Neural progenitor cell (in vitro differentiated cells): ENCODE results near the gene TMBIM6. TPM values are rescaled to one million over a fixed set of nuclear protein-coding genes. Genes with fewer than 3 reads are reported as not detected.
A peak's percentile ranks its signal among the peaks of the same experiment; 100 is the strongest.
"Not testable (repeated sequence)": the region's sequence is repeated elsewhere in the genome, so short reads cannot be mapped to it uniquely, and the experiment has no call there.

Source experiments
- DNase-seq: peaks from one replicate; pipeline ENCODE4 v3.0.0-alpha.2; 2016; ENCODE audit warnings: low spot score
- H2AFZ ChIP-seq: fragments of 200-600 bp; sonication (generic); replicated peaks from 2 replicates; pipeline ENCODE4 v1.6.1; 2016; ENCODE audit warnings: antibody characterized with exemption
- H3F3A ChIP-seq: fragments of 200-600 bp; sonication (generic); 2 replicates; pipeline ENCODE4 v1.6.1; 2016; ENCODE audit warnings: antibody characterized with exemption, low read depth
- H3K27ac ChIP-seq: fragments of 200-600 bp; sonication (generic); 2 replicates; pipeline ENCODE4 v1.5.1; 2016; ENCODE audit warnings: mild to moderate bottlenecking
- H3K27me3 ChIP-seq: fragments of 200-600 bp; sonication (generic); 2 replicates; pipeline ENCODE4 v1.6.1; 2016; ENCODE audit warnings: mild to moderate bottlenecking, moderate library complexity
- H3K36me3 ChIP-seq: fragments of 200-600 bp; sonication (generic); 2 replicates; pipeline ENCODE4 v1.5.1; 2016
- H3K4me1 ChIP-seq: fragments of 200-600 bp; sonication (generic); 2 replicates; pipeline ENCODE4 v1.6.1; 2016; ENCODE audit warnings: mixed run types
- H3K4me2 ChIP-seq: fragments of 200-600 bp; sonication (generic); 2 replicates; pipeline ENCODE4 v1.6.1; 2016
- H3K4me3 ChIP-seq: fragments of 200-600 bp; sonication (generic); 2 replicates; pipeline ENCODE4 v1.5.1; 2016
- H3K79me2 ChIP-seq: fragments of 200-600 bp; sonication (generic); 2 replicates; pipeline ENCODE4 v1.6.1; 2016; ENCODE audit warnings: low read depth
- H3K9ac ChIP-seq: fragments of 200-600 bp; sonication (generic); 2 replicates; pipeline ENCODE4 v1.6.1; 2016
- H3K9me3 ChIP-seq: fragments of 200-600 bp; sonication (generic); 2 replicates; pipeline ENCODE4 v1.5.1; 2016; ENCODE audit warnings: low read depth
- H4K20me1 ChIP-seq: fragments of 200-600 bp; sonication (generic); 2 replicates; pipeline ENCODE4 v1.6.1; 2016; ENCODE audit warnings: low read depth
- H3K27ac Mint-ChIP-seq: 3 replicates; pipeline ENCODE4 v1.8.0; 2021; ENCODE audit warnings: mixed read lengths
- H3K27me3 Mint-ChIP-seq: 2 replicates; pipeline ENCODE4 v1.8.0; 2022; ENCODE audit warnings: low read depth, mild to moderate bottlenecking, inconsistent platforms, moderate library complexity, mixed read lengths; ENCODE audit not compliant: insufficient read depth
- H3K36me3 Mint-ChIP-seq: 3 replicates; pipeline ENCODE4 v1.8.0; 2021; ENCODE audit warnings: mixed read lengths
- H3K4me1 Mint-ChIP-seq: 3 replicates; pipeline ENCODE4 v1.8.0; 2021; ENCODE audit warnings: mixed read lengths
- H3K4me3 Mint-ChIP-seq: 3 replicates; pipeline ENCODE4 v1.8.0; 2021; ENCODE audit warnings: mild to moderate bottlenecking, moderate library complexity, mixed read lengths
- H3K9me3 Mint-ChIP-seq: 3 replicates; pipeline ENCODE4 v1.8.0; 2020; ENCODE audit warnings: mixed read lengths
- CTCF ChIP-seq: fragments of 200-600 bp; sonication (generic); IDR thresholded peaks from 2 replicates; pipeline ENCODE4 v1.5.1; 2017; ENCODE audit warnings: antibody characterized with exemption, mild to moderate bottlenecking
- EZH2 ChIP-seq: fragments of 200-600 bp; sonication (generic); IDR thresholded peaks from 2 replicates; pipeline ENCODE4 v1.6.1; 2017; ENCODE audit warnings: antibody characterized with exemption, mild to moderate bottlenecking, moderate library complexity
- EZH2phosphoT487 ChIP-seq: fragments of 200-600 bp; sonication (generic); IDR thresholded peaks from 2 replicates; pipeline ENCODE4 v1.6.1; 2017; ENCODE audit warnings: antibody characterized with exemption
- total RNA-seq: library from RNA; depleted of rRNA; stranded (reverse); fragments of >200 nt; gene quantifications from 2 replicates; pipeline ENCODE4 v1.2.3, GENCODE V29; 2015; ENCODE audit warnings: low replicate concordance

Gene TMBIM6
- total RNA-seq, 1 donor from 2014 or later, result 256 TPM

GRCh38 chr12:49707812-49708147 is 33.6 kb upstream of the TMBIM6 start:
- Histone ChIP-seq H3K9ac (no peak overlapping the region), H3K4me2 (no peak overlapping the region), H4K20me1 (peaks cover 24% of the 10 kb centered on the region), H3K4me1 (peaks cover 16% of the 10 kb centered on the region), H3K9me3 (no peaks in the 10 kb centered on the region), H3K27me3 (peaks cover 39% of the 10 kb centered on the region), H3K4me3 (no peak overlapping the region), H2AFZ (no peak overlapping the region), H3K27ac (no peak overlapping the region), H3F3A (peaks cover 13% of the 10 kb centered on the region), H3K36me3 (no peaks in the 10 kb centered on the region), H3K79me2 (peaks cover 40% of the 10 kb centered on the region)
- H3K4me3 Mint-ChIP-seq, result peak overlapping the region; percentile 82
- no peaks in the 10 kb centered on the region for H3K9me3 Mint-ChIP-seq
- DNase-seq, result no peak
- peaks cover 14% of the 10 kb centered on the region for H3K27me3 Mint-ChIP-seq
- TF ChIP-seq CTCF (no peak), EZH2phosphoT487 (peak; percentile 13), EZH2 (no peak)
- H3K27ac Mint-ChIP-seq, result no peak overlapping the region
- peaks cover 29% of the 10 kb centered on the region for H3K4me1 Mint-ChIP-seq
- H3K36me3 Mint-ChIP-seq, result no peaks in the 10 kb centered on the region

GRCh38 chr12:49708851-49709250 is 32.5 kb upstream of the TMBIM6 start:
- H3F3A ChIP-seq, result peaks cover 13% of the 10 kb centered on the region
- DNase-seq, result no peak
- Mint-ChIP-seq H3K4me3 (no peak overlapping the region), H3K27ac (no peak overlapping the region), H3K36me3 (no peaks in the 10 kb centered on the region), H3K27me3 (peaks cover 14% of the 10 kb centered on the region), H3K9me3 (no peaks in the 10 kb centered on the region), H3K4me1 (peaks cover 19% of the 10 kb centered on the region)
- no peak overlapping the region for H3K27ac ChIP-seq
- H3K4me1 ChIP-seq, result peaks cover 13% of the 10 kb centered on the region
- H3K4me3 ChIP-seq, result no peak overlapping the region
- no peak overlapping the region for H2AFZ ChIP-seq
- peaks cover 29% of the 10 kb centered on the region for H3K79me2 ChIP-seq
- H3K4me2 ChIP-seq, result no peak overlapping the region
- TF ChIP-seq EZH2phosphoT487 (no peak), EZH2 (no peak), CTCF (no peak)
- peaks cover 15% of the 10 kb centered on the region for H4K20me1 ChIP-seq
- H3K9ac ChIP-seq, result no peak overlapping the region
- no peaks in the 10 kb centered on the region for H3K36me3 ChIP-seq
- H3K9me3 ChIP-seq, result no peaks in the 10 kb centered on the region
- H3K27me3 ChIP-seq, result peaks cover 39% of the 10 kb centered on the region

GRCh38 chr12:49713952-49714351 is 27.4 kb upstream of the TMBIM6 start:
- not testable (repeated sequence) for H3K4me1 ChIP-seq, H3K4me3 ChIP-seq, H3K79me2 ChIP-seq, H2AFZ ChIP-seq, H3K4me1 Mint-ChIP-seq, H3K4me3 Mint-ChIP-seq, H4K20me1 ChIP-seq, H3F3A ChIP-seq, H3K27me3 Mint-ChIP-seq, H3K9me3 Mint-ChIP-seq, H3K27ac ChIP-seq, H3K36me3 Mint-ChIP-seq, H3K27ac Mint-ChIP-seq, H3K36me3 ChIP-seq, DNase-seq, H3K9me3 ChIP-seq, H3K9ac ChIP-seq, H3K4me2 ChIP-seq
- H3K27me3 ChIP-seq, result peaks cover 24% of the 10 kb centered on the region

GRCh38 chr12:49716553-49716952 is 24.8 kb upstream of the TMBIM6 start:
- no peaks in the 10 kb centered on the region for H3K9me3 ChIP-seq
- no peak overlapping the region for H3K27ac Mint-ChIP-seq
- H2AFZ ChIP-seq, result no peak overlapping the region
- no peak overlapping the region for H3K4me3 Mint-ChIP-seq
- H3K4me1 Mint-ChIP-seq, result no peaks in the 10 kb centered on the region
- no peaks in the 10 kb centered on the region for H3K36me3 Mint-ChIP-seq
- H3K79me2 ChIP-seq, result no peaks in the 10 kb centered on the region
- H4K20me1 ChIP-seq, result no peaks in the 10 kb centered on the region
- no peaks in the 10 kb centered on the region for H3K27me3 Mint-ChIP-seq
- H3K9ac ChIP-seq, result no peak overlapping the region
- no peaks in the 10 kb centered on the region for H3F3A ChIP-seq
- H3K27me3 ChIP-seq, result peaks cover 5% of the 10 kb centered on the region
- H3K4me3 ChIP-seq, result no peak overlapping the region
- no peaks in the 10 kb centered on the region for H3K36me3 ChIP-seq
- peaks cover 2% of the 10 kb centered on the region for H3K9me3 Mint-ChIP-seq
- no peak for DNase-seq
- no peaks in the 10 kb centered on the region for H3K4me1 ChIP-seq
- no peak overlapping the region for H3K27ac ChIP-seq
- TF ChIP-seq CTCF (no peak), EZH2phosphoT487 (no peak), EZH2 (no peak)
- H3K4me2 ChIP-seq, result no peak overlapping the region

- not testable (repeated sequence) for H3K4me3 ChIP-seq, H3K36me3 Mint-ChIP-seq, H2AFZ ChIP-seq, H3K4me1 Mint-ChIP-seq, H3K4me1 ChIP-seq, DNase-seq, H3K9me3 Mint-ChIP-seq, H3F3A ChIP-seq, H3K36me3 ChIP-seq, H3K27me3 ChIP-seq, H3K9me3 ChIP-seq, H3K4me2 ChIP-seq, H3K9ac ChIP-seq, H4K20me1 ChIP-seq, H3K27me3 Mint-ChIP-seq, H3K27ac Mint-ChIP-seq, H3K27ac ChIP-seq, H3K79me2 ChIP-seq, H3K4me3 Mint-ChIP-seq
Observed at GRCh38 chr12:49717800-49718199, 23.6 kb upstream of the TMBIM6 start.
